ENCODE data around the gene MGAT4A.

MGAT4A gene

DNA sequence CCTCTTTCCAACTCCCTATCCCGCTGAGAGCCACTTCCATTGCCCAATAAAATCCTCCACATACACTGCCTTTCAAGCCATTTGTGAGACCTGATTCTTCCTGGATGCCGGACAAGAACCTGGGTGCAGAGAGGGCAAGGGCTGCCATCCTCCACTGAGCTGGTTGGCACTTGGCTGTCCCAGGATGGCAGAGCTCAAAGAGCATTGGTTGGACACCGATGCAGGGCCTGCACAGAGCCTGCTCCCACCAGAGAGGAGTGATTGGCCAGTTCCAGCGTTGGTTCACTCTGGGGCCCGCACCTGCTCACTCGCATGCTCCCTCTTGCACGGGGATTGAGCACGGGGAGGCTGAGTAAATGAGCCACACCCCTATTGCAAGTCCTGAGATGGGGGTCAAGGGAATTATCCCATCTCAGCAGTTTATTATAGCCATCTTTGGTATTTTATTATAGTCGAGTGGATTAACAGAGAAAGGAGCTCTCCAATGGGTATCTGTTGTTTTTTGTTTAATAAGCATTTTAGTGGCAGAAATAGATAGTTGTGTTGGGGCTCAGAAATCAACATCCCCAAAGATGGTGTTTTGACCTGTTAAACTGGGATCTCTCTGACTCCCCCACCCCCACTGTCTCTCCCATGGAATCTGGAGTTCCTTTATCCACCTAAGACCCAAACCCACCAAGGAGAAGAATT lies 19.8 kb upstream of the MGAT4A start:
- H3K9ac ChIP-seq (ENCODE audit: low read length) = no peak overlapping the region
- H3K9me2 ChIP-seq (replicated peaks; ENCODE audit: insufficient read depth, low read length) = no peaks in the 10 kb centered on the region

DNA sequence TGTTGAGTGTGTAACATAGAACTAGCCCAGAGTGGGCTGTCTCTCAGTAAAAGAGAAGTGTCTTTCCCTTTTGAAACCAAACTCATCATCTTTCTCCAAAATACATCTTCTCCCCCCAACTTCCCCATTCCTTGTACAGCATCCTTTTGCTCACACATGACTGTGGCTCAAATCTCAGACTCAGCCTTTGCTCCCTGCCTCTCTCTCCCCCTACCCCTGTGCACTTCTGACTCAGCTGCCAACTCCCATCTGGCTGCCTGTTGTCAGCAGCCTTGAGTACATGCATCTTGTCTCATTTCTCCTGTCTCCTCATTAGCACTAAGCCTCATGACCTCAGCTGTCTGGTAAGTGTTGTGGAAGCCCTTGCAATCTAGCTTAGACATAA lies 18.1 kb upstream of the MGAT4A start:
- Histone ChIP-seq H3K79me2 (ENCODE audit: low read length) (no peaks in the 10 kb centered on the region), H3K9ac (ENCODE audit: low read length) (no peak overlapping the region), H3K27ac (ENCODE audit: low read length) (no peak overlapping the region), H3K4me1 (ENCODE audit: low read length) (no peaks in the 10 kb centered on the region), H3K9me2 (replicated peaks; ENCODE audit: insufficient read depth, low read length) (no peaks in the 10 kb centered on the region), H3K36me3 (replicated peaks; ENCODE audit: insufficient read depth, low read length) (no peaks in the 10 kb centered on the region), H3K4me2 (ENCODE audit: low read depth, low read length) (no peak overlapping the region), H3K4me3 (ENCODE audit: low read length) (no peak overlapping the region), H3K9me3 (replicated peaks; ENCODE audit: insufficient read depth, low read length) (no peaks in the 10 kb centered on the region), H3K27me3 (replicated peaks; ENCODE audit: insufficient read depth, low read length) (no peaks in the 10 kb centered on the region), H2AFZ (ENCODE audit: low read length) (no peak overlapping the region), H3F3A (ENCODE audit: insufficient read depth, low read length) (no peaks in the 10 kb centered on the region), H4K20me1 (ENCODE audit: insufficient read depth, low read length) (no peaks in the 10 kb centered on the region)
- DNase-seq = no peak
- TF ChIP-seq, protein P1, sequence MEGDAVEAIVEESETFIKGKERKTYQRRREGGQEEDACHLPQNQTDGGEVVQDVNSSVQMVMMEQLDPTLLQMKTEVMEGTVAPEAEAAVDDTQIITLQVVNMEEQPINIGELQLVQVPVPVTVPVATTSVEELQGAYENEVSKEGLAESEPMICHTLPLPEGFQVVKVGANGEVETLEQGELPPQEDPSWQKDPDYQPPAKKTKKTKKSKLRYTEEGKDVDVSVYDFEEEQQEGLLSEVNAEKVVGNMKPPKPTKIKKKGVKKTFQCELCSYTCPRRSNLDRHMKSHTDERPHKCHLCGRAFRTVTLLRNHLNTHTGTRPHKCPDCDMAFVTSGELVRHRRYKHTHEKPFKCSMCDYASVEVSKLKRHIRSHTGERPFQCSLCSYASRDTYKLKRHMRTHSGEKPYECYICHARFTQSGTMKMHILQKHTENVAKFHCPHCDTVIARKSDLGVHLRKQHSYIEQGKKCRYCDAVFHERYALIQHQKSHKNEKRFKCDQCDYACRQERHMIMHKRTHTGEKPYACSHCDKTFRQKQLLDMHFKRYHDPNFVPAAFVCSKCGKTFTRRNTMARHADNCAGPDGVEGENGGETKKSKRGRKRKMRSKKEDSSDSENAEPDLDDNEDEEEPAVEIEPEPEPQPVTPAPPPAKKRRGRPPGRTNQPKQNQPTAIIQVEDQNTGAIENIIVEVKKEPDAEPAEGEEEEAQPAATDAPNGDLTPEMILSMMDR (IDR thresholded peaks at IDR 0.05; ENCODE audit: low read length) = no peak
- no peak for TF ChIP-seq EZH2 (optimal IDR thresholded peaks at IDR 0.05; ENCODE audit: low read depth, low read length)
- no peak for TF ChIP-seq EZH2phosphoT487 (IDR thresholded peaks at IDR 0.05; ENCODE audit: low read length)

More for the DNA sequence above, 19.8 kb upstream of the MGAT4A start:
- Histone ChIP-seq H3K79me2 (ENCODE audit: low read length) (no peaks in the 10 kb centered on the region), H3K4me1 (ENCODE audit: low read length) (no peaks in the 10 kb centered on the region), H3F3A (ENCODE audit: insufficient read depth, low read length) (no peaks in the 10 kb centered on the region), H3K4me2 (ENCODE audit: low read depth, low read length) (no peak overlapping the region), H2AFZ (ENCODE audit: low read length) (no peak overlapping the region), H3K36me3 (replicated peaks; ENCODE audit: insufficient read depth, low read length) (no peaks in the 10 kb centered on the region), H3K27ac (ENCODE audit: low read length) (no peak overlapping the region), H4K20me1 (ENCODE audit: insufficient read depth, low read length) (no peaks in the 10 kb centered on the region), H3K4me3 (ENCODE audit: low read length) (no peak overlapping the region), H3K27me3 (replicated peaks; ENCODE audit: insufficient read depth, low read length) (no peaks in the 10 kb centered on the region), H3K9me3 (replicated peaks; ENCODE audit: insufficient read depth, low read length) (no peaks in the 10 kb centered on the region)
- TF ChIP-seq EZH2 (optimal IDR thresholded peaks at IDR 0.05; ENCODE audit: low read depth, low read length) = no peak
- TF ChIP-seq, protein P1 (IDR thresholded peaks at IDR 0.05; ENCODE audit: low read length) = no peak
- no peak for TF ChIP-seq EZH2phosphoT487 (IDR thresholded peaks at IDR 0.05; ENCODE audit: low read length)
- DNase-seq = no peak

DNA sequence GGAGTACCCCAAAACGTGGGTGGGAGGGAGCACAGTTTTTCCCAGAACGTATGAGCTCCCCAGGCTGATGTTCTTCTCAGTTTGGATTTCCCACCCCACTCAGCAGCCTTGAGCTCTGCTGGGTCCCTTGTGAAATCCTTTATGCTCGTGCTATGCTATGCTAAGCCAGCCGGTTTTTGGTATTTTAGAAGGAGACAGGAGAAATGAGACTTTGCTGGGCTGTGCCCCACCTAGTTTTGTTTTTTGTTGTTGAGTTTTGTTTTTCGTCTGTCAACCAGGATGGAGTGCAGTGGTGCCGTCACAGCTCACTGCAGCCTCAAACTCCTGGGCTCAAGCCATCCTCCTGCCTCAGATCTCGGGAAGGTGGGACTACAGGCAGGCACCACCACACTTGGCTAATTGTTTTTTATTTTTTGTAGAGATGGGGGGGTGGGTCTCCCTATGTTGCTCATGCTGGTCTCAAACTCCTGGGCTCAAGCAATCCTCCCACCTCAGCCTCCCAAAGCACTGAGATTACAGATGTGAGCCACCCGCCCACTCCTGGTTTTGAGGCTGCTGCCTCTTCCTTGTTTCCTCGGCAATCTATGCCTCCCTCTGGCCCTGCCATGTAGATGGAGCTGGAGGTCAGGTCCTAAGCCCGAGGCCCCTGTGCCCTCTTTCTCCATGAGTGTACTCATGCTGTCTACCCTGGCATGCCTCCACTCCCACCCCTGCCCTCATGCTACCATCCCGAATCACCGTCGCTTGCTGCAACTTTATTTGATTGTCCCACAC lies 17.5 kb upstream of the MGAT4A start:
- Histone ChIP-seq H2AFZ (ENCODE audit: low read length) (no peak overlapping the region), H3K4me2 (ENCODE audit: low read depth, low read length) (no peak overlapping the region), H3K9me3 (replicated peaks; ENCODE audit: insufficient read depth, low read length) (no peaks in the 10 kb centered on the region), H3F3A (ENCODE audit: insufficient read depth, low read length) (no peaks in the 10 kb centered on the region), H3K4me1 (ENCODE audit: low read length) (no peaks in the 10 kb centered on the region), H3K79me2 (ENCODE audit: low read length) (no peaks in the 10 kb centered on the region), H3K9me2 (replicated peaks; ENCODE audit: insufficient read depth, low read length) (no peaks in the 10 kb centered on the region), H3K27ac (ENCODE audit: low read length) (no peak overlapping the region), H3K4me3 (ENCODE audit: low read length) (no peak overlapping the region), H3K36me3 (replicated peaks; ENCODE audit: insufficient read depth, low read length) (no peaks in the 10 kb centered on the region), H4K20me1 (ENCODE audit: insufficient read depth, low read length) (no peaks in the 10 kb centered on the region), H3K9ac (ENCODE audit: low read length) (no peak overlapping the region), H3K27me3 (replicated peaks; ENCODE audit: insufficient read depth, low read length) (no peaks in the 10 kb centered on the region)
- no peak for DNase-seq
- TF ChIP-seq EZH2phosphoT487 (IDR thresholded peaks at IDR 0.05; ENCODE audit: low read length) (no peak), EZH2 (optimal IDR thresholded peaks at IDR 0.05; ENCODE audit: low read depth, low read length) (no peak)
- TF ChIP-seq, protein P1 (IDR thresholded peaks at IDR 0.05; ENCODE audit: low read length) = no peak

Measured in MM.1S (cell line).